Gastrocnemius medialis (tissue), 4 donors: ENCODE data around the gene LMX1B. TPM values are rescaled to one million over a fixed set of nuclear protein-coding genes. Genes with fewer than 3 reads are reported as not detected.
A peak's percentile ranks its signal among the peaks of the same experiment; 100 is the strongest.

Experiments
- ATAC-seq, 2 donors: fragments of 150-250 bp; one replicate each; pipeline ENCODE4 v1.9.1; 2016
- DNase-seq, 2 donors: peaks; one replicate each; pipeline ENCODE4 v3.0.0-alpha.2; 2019
- H3K27ac ChIP-seq, 4 donors: fragments of 200-600 bp; sonication (generic); 1 replicate in 1 of 4; 2 replicates in 3 of 4; pipeline ENCODE4 v1.5.1; 2016 to 2018; ENCODE audit warnings: mild to moderate bottlenecking in 2 of 4, moderate library complexity in 1 of 4
- H3K27me3 ChIP-seq, 3 donors: fragments of 200-600 bp; sonication (generic) in 2 of 3; 1 replicate in 1 of 3; 2 replicates in 2 of 3; pipeline versions ENCODE4 v1.5.1 to v1.6.0; 2016 to 2019; ENCODE audit warnings: mild to moderate bottlenecking in 1 of 3, moderate library complexity in 1 of 3
- H3K36me3 ChIP-seq, 2 donors: fragments of 200-600 bp; sonication (generic) in 1 of 2; one replicate each; pipeline ENCODE4 v1.5.1; 2017 to 2018
- H3K4me1 ChIP-seq, 2 donors: fragments of 200-600 bp; sonication (generic) in 1 of 2; one replicate each; pipeline ENCODE4 v1.5.1; 2016 to 2017; ENCODE audit warnings: mild to moderate bottlenecking in 2 of 2
- H3K4me3 ChIP-seq, 4 donors: fragments of 200-600 bp; sonication (generic) in 3 of 4; 1 replicate in 1 of 4; 2 replicates in 3 of 4; pipeline ENCODE4 v1.5.1; 2016 to 2019; ENCODE audit warnings: mild to moderate bottlenecking in 2 of 4
- H3K9me3 ChIP-seq, 3 donors: fragments of 200-600 bp; sonication (generic) in 2 of 3; 1 replicate in 1 of 3; 2 replicates in 2 of 3; pipeline ENCODE4 v1.5.1; 2016 to 2019
- POLR2A ChIP-seq, 2 donors: fragments of 450-650 bp; IDR thresholded peaks; one replicate each; pipeline ENCODE4 v1.6.1; 2017; ENCODE audit warnings: antibody characterized with exemption in 2 of 2, mild to moderate bottlenecking in 2 of 2, moderate library complexity in 2 of 2
- in situ Hi-C, 4 donors: fragments of 200-750 bp; cut with MboI; loops; one replicate each; pipeline versions ENCODE4 v1.15.0 to v1.8.0; 2017; ENCODE audit warnings: low sequenced_read_pairs in 4 of 4
- intact Hi-C: fragments of 100-400 bp; cut with DNase I; formaldehyde crosslinking; loops from one replicate; pipeline ENCODE4 v1.15.1; 2023; ENCODE audit warnings: low total_unique reads
- total RNA-seq, 4 donors: library from RNA; depleted of rRNA; stranded (reverse); fragments of >200 nt; gene quantifications; one replicate each; pipeline versions ENCODE4 v1.1.0 to v1.2.3, GENCODE V29; 2016
- TF ChIP-seq, protein P1 (sequence below), 5 experiments: fragments of 450-650 bp in 3 of 5; fragments of 200-600 bp in 2 of 5; sonication (generic) in 2 of 5; IDR thresholded peaks in 4 of 5; conservative IDR thresholded peaks in 1 of 5; 1 replicate in 4 of 5; 2 replicates in 1 of 5; pipeline ENCODE4 v1.5.1; 2016 to 2019; ENCODE audit warnings: antibody characterized with exemption in 5 of 5, mild to moderate bottlenecking in 3 of 5, moderate library complexity in 3 of 5

The LMX1B gene
- total RNA-seq, 4 donors from 2014 or later, result 0.31 to 0.46 (median 0.35) TPM; not detected in 1

DNA sequence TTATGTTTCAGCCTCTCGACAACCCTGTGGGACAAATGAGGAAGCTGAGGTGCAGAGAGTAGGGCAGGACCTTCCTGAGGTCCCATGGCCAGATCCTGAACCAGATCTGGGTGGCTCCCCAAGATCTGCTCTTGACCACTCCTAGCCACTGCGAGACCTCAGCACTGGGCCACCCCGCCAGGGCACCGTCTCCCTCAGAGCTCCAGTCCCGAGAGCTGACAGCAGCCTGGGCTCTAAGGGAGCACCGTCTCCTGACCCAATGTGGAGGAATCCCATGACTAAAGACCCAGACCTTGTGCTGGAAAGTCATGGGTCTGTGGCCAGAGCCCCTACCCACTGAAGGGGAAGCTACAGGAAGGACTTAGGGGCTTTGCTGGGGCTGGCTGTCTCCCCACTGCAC, 4.5 kb upstream of the LMX1B start:
- Histone ChIP-seq H3K27me3 (peaks cover 37 to 55% (median 45%) of the 10 kb centered on the region in 3 donors), H3K27ac (no peak overlapping the region), H3K4me3 (no peak overlapping the region), H3K9me3 (no peaks in the 10 kb centered on the region), H3K36me3 (no peaks in the 10 kb centered on the region), H3K4me1 (peaks cover 9 to 16% of the 10 kb centered on the region in 2 donors)
- TF ChIP-seq POLR2A (IDR thresholded peaks at IDR 0.05), result no peak
- TF ChIP-seq, protein P1, sequence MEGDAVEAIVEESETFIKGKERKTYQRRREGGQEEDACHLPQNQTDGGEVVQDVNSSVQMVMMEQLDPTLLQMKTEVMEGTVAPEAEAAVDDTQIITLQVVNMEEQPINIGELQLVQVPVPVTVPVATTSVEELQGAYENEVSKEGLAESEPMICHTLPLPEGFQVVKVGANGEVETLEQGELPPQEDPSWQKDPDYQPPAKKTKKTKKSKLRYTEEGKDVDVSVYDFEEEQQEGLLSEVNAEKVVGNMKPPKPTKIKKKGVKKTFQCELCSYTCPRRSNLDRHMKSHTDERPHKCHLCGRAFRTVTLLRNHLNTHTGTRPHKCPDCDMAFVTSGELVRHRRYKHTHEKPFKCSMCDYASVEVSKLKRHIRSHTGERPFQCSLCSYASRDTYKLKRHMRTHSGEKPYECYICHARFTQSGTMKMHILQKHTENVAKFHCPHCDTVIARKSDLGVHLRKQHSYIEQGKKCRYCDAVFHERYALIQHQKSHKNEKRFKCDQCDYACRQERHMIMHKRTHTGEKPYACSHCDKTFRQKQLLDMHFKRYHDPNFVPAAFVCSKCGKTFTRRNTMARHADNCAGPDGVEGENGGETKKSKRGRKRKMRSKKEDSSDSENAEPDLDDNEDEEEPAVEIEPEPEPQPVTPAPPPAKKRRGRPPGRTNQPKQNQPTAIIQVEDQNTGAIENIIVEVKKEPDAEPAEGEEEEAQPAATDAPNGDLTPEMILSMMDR (IDR thresholded peaks at IDR 0.05 in 4 of 5, conservative IDR thresholded peaks at IDR 0.05 in 1 of 5), result no peak
- intact Hi-C loops (no loop called here), in situ Hi-C loops (no loop called here)
- ATAC-seq (no peak), DNase-seq (no peak)

DNA sequence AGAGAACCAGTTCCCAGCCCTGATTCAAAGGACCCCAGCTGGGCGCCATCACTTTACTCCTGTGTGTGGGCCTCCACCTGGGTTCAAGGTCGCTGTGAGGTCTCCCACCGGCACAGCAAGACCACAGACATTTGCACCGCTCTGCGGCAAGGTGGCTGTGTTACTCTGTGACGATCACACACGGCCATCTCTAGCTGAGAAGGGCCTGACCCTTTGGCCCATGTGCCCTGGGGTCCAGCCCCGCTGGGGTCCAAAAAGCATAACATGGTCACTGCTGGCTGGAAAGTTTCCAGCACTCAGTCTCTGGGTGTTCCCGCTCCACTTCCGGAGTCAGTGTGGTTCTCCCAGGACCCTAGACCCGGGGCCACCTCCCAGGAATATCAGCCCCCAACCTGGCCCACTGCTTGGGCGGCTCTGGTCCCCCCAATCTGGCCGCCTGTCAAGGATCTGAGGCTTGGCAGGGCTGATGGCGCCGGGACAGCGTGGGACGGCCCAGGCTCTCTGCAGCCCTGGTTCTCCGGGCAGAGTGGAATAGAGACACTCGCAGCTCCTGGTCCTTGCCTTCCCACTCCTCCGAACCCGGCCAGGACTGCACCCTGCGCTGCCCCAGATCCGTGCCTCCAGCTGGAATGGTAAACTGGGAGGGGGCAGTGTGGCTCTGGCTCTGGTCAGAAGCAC, 3.9 kb upstream of the LMX1B start:
- TF ChIP-seq, protein P1 (IDR thresholded peaks at IDR 0.05 in 4 of 5, conservative IDR thresholded peaks at IDR 0.05 in 1 of 5), result no peak
- no peak for TF ChIP-seq POLR2A (IDR thresholded peaks at IDR 0.05)
- Histone ChIP-seq H3K36me3 (no peaks in the 10 kb centered on the region), H3K9me3 (no peaks in the 10 kb centered on the region), H3K27me3 (peaks cover 43 to 61% (median 51%) of the 10 kb centered on the region in 3 donors), H3K4me3 (no peak overlapping the region), H3K27ac (no peak overlapping the region), H3K4me1 (peaks cover 9 to 16% of the 10 kb centered on the region in 2 donors)
- intact Hi-C loops (no loop called here), in situ Hi-C loops (loop anchor here in 1 of 4 donors (10.0 kb wide), 1 partner anchor 175 kb away; no protein-coding TSS in a partner anchor)
- ATAC-seq (no peak), DNase-seq (no peak)

DNA sequence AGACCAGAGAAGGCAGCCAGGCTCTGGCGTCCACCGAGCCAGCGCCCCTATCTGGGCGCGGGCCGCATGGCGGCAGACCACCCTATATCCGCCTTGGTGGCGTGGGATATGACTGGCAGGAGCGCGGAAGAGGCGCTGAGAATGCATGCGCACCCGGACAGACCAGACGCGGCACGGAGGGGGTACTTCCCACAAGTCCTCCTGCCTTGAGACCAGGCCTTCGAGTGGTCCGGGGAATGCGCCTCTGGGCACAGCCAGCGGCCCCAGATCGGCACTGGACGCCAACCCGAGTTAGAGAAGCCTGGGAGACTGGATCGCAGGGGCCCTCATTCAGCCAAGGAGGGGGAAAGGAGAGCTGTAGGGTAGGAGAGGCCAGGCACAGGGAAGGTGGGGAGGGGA, 2.5 kb upstream of the LMX1B start:
- TF ChIP-seq POLR2A (IDR thresholded peaks at IDR 0.05), result no peak
- TF ChIP-seq, protein P1 (IDR thresholded peaks at IDR 0.05 in 4 of 5, conservative IDR thresholded peaks at IDR 0.05 in 1 of 5), result no peak

DNA sequence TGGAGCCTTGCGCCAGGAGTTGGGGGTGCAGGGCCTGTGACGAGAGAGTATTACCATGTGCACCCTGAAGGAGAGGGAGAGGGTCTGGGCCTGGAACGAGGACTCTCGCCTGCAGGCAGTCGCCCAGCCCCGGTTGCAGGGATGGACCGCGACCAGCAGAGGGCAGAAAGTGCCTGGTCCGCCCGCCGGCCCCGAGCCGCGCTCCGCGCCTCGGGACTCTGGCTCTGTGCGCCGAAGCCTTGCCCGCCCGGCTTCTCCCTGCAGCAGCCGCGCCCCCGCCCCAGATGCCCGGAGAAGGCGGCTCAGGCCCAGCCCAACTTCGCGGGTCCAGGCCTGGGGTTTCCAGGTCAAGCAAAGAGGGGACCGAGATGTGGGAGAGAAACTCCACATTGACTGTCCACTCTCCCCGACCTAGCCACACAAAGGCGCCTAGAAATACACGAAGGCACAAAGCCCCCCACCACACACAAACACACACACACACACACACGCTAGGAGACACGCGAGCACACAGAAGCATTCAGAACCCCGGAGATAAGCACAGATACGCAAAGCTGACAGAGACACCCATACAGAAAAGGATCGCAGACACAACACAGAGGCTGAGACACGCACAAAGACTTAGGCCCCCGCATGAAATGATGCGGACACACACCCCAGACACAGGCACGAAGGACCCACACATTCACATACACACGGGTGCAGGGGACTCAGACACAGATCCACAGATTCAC, 2.0 kb upstream of the LMX1B start:
- peak; percentile 58 to 71 for ATAC-seq
- TF ChIP-seq POLR2A (IDR thresholded peaks at IDR 0.05), result no peak
- TF ChIP-seq, protein P1 (IDR thresholded peaks at IDR 0.05 in 4 of 5, conservative IDR thresholded peaks at IDR 0.05 in 1 of 5), result peak; percentile 35 to 80 (median 72)
- peak in 1 of 2 donors; percentile 27 for DNase-seq
- intact Hi-C loops, result loop anchor here (1.0 kb wide), 1 partner anchor 170 kb away; no protein-coding TSS in a partner anchor
- Histone ChIP-seq H3K4me3 (peak overlapping the region; percentile 14 to 42 (median 30)), H3K27me3 (peaks cover 57 to 78% (median 66%) of the 10 kb centered on the region in 3 donors), H3K36me3 (no peaks in the 10 kb centered on the region), H3K9me3 (no peaks in the 10 kb centered on the region), H3K4me1 (peaks cover 9 to 16% of the 10 kb centered on the region in 2 donors), H3K27ac (no peak overlapping the region)
- in situ Hi-C loops, result loop anchor here in 1 of 4 donors (10.0 kb wide), 1 partner anchor 173 kb away; no protein-coding TSS in a partner anchor

More for the DNA sequence above, 2.5 kb upstream of the LMX1B start:
- H3K4me1 ChIP-seq, result peaks cover 9 to 16% of the 10 kb centered on the region in 2 donors
- no peaks in the 10 kb centered on the region for H3K9me3 ChIP-seq
- ATAC-seq, result peak in 1 of 2 donors; percentile 31
- no peak for DNase-seq
- in situ Hi-C loops, result loop anchor here in 1 of 4 donors (10.0 kb wide), 1 partner anchor 174 kb away; no protein-coding TSS in a partner anchor
- peak overlapping the region in 1 of 4 donors; percentile 36 for H3K4me3 ChIP-seq
- peaks cover 52 to 72% (median 63%) of the 10 kb centered on the region in 3 donors for H3K27me3 ChIP-seq
- intact Hi-C loops, result loop anchor here (1.0 kb wide), 1 partner anchor 170 kb away; no protein-coding TSS in a partner anchor
- no peaks in the 10 kb centered on the region for H3K36me3 ChIP-seq
- H3K27ac ChIP-seq, result no peak overlapping the region
